GM19023 (cell line): ENCODE data around the gene CCDC7.
"Not testable (repeated sequence)": the region's sequence is repeated elsewhere in the genome, so short reads cannot be mapped to it uniquely, and the experiment has no call there.

Experiments used
- ATAC-seq: cut with Tn5 transposase; IDR thresholded peaks from one replicate; pipeline ENCODE4 v1.9.1; 2021; ENCODE audit warnings: mild to moderate bottlenecking, moderate library complexity; ENCODE audit not compliant: unreplicated experiment

The CCDC7 gene

DNA sequence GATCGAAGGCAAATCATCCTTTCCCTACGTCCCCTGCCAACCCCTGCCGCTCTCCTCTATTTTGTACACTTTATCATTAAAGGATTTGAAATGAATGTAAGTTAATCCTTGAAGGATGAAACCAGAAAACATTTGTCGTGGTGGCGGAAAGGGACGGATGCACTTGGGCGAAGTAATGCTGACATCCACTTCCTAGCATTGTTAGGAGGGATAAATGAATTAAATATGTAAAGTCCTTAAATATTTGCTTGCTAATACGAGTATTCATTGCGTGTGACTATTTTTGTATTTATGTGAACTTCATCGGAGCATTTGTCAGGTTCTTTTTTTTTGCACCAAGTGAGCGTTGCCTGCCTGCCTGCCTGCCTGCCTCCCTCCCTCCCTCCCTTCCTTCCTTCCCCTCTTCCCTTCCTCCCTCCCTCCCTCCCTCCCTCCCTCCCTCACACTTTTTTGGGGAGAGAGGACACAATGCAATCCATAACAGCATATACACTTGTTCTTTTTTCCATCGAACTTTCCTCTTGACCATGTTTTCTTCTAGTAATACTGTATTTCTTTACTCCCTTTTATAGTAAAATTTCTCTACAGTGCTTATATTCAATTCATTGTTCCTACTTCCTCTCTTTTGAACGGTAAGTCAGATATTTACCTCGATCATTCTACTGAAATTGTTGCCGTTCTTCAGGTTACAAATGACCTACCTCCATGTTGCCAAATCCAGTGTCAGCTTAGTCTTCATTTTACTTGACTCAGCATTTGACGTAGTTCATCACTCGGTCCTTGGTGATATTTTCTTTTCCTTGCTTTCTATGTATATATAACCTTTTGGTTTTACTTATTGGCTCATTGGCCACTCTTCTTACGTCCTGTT lies 831 bp downstream of the CCDC7 start:
- ATAC-seq, result peak; percentile 3

DNA sequence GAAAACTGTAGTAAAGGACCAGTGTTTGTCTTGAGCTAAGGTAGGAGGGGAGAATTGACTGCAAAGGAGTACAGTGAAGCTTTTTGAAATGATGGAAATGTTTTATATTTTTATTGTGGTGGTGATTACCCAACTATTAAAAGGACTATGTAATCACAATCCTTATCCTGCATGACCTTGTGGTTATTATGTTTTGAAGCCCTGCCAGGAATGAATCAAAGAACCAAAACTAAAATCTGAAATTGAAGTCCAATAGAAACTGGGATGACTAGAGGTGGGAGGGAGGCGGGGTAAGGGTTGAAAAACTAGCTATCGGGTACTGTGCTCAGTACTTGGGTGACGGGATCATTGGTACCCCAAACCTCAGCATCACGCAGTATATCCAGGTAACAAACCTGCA lies 8.2 kb downstream of the CCDC7 start:
- no peak for ATAC-seq

DNA sequence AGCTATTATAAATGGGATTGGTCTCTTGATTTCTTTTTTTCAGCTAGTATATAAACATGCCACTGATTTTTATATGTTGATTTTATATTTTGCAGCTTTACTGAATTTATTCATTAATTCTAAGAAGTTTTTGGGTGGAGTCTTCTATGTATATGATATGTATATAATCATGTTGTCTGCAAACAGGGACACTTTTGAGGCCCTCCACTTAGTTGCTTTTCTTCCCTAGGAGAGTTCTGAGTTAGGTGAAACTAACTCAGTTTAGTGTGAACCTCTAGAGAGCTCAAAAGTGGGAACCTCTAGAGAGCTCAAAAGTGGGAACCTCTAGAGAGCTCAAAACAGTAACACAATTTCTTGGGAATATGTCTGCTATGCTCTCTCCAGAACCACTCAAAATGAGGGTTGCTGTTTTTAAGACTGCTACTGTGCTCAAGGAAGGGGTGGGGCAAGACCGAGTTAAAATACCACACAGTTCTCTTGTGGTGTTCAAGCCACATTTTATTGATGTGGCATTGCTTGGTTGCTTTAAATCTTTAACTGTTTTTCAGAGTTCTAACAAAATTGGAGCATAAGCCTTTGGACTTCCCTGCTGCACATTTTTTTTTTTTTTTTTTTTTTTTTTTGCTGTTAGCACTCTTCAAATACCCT lies 13.2 kb downstream of the CCDC7 start:
- no peak for ATAC-seq

DNA sequence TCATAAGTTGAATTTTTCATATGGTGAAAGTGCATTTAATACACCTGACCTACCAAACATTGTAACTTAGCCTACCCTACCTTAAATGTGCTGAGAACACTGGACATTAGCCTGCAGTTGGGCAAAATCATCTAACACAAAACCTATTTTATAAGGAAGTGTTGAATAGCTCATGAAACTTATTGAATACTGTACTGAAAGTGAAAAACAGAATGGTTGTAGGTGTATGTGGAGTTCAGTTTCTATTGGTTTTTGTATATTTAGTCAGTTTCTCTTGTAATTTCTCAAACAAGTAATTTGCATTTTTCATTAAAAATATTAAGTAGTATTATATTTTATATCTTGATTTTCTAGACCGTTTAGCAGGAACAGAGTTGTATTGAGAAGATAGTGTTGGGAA lies 15.3 kb downstream of the CCDC7 start:
- ATAC-seq, result no peak

DNA sequence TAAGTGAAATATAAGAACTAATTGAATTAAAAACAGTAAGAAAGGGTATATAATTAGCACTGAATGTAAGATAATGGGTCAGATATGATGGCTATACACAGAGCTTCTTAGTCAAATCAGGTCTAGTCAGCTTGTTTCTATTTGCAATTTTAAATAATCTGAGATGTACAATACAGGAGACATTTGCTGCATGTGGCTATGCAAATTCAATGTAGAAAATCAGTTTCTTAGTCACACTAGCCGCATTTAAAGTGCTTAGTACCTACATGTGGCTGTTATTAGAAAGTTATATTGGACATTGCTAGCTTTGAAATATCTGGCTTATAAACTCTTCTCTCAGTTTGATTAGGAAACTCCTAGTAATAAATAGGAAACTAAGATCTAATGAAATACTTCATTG lies 25.3 kb downstream of the CCDC7 start:
- ATAC-seq, result no peak

DNA sequence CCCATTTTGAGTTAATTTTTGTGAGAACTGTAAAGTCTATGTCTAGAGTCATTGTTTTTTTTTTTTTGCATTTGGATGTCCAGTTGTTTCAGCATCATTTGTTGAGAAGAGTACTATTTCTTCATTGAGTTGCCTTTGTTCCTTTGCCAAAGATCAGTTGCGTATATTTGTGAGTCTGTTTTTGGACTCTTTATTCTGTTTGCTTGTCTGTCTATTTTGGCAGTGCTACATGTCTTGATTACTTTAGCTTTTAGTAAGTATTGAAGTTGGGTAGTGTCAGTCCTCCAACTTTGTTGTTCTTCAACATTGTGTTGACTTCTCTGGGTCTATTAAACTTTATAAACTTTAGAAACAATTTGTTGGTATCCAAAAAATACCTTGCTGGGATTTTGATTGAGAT lies 31.6 kb downstream of the CCDC7 start:
- ATAC-seq, result no peak

DNA sequence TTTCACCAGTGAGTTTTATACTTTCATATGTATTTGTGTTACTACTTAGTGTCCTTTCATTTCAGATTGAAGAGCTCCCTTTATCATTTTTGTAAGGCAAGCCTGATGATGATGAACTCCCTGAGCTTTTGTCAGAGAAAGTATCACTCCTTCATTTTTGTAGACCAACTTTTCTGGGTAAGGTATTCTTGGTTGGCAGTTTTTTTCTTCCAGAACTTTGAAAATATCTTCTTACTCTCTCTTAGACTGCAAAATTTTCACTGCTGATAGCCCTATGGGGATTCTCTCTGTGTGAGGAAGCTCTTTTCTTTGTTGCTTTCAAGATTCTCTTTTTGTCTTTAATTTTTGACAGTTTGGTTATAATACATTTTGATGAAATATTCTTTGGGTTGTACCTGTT lies 35.7 kb downstream of the CCDC7 start:
- no peak for ATAC-seq

DNA sequence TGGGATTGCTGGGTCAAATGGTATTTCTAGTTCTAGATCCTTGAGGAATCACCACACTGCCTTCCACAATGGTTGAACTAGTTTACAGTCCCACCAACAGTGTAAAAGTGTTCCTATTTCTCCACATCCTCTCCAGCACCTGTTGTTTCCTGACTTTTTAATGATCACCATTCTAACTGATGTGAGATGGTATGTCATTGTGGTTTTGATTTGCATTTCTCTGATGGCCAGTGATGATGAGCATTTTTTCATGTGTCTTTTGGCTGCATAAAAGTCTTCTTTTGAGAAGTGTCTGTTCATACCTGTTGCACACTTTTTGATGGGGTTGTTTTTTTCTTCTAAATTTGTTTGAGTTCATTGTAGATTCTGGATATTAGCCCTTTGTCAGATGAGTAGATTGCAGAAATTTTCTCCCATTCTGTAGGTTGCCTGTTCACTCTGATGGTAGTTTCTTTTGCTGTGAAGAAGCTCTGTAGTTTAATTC lies 37.1 kb downstream of the CCDC7 start:
- not testable (repeated sequence) for ATAC-seq

DNA sequence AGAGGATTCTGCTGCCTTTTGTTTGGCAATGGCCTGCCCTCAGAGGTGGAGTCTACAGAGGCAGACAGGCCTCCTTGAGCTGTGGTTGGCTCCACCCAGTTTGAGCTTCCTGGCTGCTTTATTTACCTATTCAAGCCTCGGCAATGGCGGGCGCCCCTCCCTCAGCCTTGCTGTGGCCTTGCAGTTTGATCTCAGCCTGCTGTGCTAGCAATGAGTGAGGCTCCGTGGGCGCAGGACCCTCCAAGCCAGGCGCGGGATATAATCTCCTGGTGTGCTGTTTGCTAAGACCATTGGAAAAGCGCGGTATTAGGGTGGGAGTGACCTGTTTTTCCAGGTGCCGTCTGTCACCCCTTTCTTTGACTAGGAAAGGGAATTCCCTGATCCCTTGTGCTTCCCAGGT lies 42.1 kb downstream of the CCDC7 start:
- not testable (repeated sequence) for ATAC-seq

DNA sequence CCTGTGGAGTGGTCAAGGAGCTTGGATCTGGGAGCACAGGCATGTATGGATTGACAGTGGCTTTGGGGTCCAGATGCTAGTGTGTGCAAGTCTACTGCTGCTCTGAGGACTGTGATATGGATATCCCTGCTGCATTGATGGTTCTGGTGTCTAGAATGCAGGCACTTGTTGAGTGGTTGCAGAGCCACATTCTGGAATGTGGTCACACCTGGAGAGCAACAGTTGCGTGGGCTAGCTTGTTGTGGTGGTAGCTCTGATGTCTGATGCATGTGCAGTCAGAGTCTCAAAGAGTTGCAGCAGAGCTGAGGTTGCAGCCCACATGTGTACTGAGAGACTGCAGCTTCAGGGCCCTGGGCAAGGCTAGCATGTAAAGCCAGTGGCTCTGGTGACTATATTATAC lies 43.2 kb downstream of the CCDC7 start:
- no peak for ATAC-seq

DNA sequence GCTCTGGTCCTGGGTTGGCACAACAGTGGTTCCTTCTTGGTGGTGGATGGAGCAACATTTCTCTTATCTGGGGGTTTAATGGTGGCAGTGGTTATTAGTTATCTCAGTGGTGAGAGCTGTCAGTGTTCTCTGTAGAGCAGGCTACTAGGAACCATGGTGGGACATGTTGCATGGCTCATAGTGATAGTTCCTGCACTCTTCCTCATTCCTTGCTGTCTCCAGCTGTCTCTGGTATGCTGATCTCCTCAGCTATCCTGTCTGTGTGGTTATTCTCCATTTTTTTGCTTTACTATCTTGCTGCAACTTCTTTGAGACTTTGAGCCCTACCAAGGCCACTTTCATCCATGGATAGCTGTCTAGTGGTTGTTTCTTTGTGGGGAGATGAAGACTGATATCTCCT lies 44.0 kb downstream of the CCDC7 start:
- no peak for ATAC-seq

DNA sequence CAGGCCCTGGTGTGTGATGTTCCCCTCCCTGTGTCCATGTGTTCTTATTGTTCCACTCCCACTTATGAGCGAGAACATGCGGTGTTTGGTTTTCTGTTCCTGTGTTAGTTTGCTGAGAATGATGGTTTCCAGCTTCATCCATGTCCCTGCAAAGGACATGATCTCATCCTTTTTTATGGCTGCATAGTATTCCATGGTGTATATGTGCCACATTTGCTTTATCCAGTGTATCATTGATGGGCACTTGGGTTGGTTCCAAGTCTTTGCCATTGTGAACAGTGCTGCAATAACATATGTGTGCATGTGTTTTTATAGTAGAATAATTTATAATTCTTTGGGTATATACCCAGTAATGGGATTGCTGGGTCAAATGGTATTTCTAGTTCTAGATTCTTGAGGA lies 48.6 kb downstream of the CCDC7 start:
- ATAC-seq, result not testable (repeated sequence)

DNA sequence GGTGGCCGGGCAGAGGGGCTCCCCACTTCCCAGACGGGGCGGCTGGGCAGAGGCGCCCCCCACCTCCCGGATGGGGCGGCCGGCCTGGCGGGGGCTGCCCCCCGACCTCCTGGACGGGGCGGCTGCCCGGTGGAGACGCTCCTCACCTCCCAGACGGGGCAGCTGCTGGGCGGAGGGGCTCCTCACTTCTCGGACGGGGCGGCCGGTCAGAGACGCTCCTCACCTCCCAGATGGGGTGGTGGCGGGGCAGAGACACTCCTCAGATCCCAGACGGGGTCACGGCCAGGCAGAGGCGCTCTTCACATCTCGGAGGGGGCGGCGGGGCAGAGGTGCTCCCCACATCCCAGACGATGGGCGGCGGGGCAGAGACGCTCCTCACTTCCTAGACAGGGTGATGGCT lies 54.2 kb downstream of the CCDC7 start:
- not testable (repeated sequence) for ATAC-seq

DNA sequence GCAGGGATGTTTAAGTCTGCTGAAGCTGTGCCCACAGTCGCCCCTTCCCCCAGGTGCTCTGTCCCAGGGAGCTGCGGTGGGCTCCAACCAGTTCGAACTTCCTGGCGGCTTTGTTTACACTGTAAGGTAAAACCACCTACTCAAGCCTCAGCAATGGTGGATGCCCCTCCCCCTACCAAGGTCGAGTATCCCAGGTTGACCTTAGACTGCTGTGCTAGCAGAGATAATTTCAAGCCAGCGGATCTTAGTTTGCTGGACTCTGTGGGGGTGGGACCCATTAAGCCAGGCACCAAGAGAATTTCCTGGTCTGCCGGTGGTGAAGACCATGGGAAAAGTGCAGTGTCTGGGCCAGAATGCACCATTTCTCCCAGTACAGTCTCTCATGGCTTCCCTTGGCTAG lies 56.0 kb downstream of the CCDC7 start:
- no peak for ATAC-seq

DNA sequence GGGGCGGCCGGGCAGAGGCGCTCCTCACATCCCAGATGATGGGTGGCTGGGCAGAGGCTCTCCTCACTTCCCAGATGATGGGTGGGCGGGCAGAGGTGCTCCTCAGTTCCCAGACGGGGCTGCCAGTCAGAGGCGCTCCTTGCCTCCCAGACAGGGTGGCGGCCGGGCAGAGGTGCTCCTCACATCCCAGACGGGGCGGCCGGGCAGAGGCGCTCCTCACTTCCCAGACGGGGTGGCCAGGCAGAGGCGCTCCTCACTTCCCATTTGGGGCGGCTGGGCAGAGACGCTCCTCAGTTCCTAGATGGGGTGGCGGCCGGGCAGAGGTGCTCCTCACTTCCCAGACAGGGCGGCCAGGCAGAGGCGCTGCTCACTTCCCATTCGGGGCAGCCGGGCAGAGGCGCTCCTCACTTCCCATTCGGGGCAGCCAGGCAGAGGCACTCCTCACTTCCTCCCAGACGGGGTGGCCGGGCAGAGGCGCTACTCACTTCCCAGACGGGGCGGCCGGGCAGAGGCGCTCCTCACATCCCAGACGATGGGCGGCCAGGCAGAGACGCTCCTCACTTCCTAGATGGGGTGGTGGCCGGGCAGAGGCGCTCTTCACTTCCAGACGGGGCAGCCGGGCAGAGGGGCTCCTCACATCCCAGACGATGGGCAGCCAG lies 60.0 kb downstream of the CCDC7 start:
- ATAC-seq, result not testable (repeated sequence)

DNA sequence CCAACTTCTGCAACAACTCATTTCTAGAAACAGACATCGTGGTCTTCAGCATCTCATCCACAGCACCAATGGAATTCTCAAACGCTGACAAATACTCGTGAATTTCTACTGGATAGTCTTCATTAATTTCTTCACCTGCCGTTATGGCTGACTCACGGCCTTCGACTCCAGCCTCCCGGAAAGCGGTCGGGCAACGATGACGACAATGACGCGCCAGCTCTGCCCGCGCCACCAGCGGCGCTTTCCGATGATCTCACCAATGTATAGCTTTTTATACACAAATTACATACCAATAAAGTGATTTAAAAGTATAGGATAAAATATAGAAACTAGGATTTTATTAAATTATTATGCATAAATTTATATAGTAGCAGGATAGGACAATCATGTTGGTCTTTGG lies 65.7 kb downstream of the CCDC7 start:
- no peak for ATAC-seq

DNA sequence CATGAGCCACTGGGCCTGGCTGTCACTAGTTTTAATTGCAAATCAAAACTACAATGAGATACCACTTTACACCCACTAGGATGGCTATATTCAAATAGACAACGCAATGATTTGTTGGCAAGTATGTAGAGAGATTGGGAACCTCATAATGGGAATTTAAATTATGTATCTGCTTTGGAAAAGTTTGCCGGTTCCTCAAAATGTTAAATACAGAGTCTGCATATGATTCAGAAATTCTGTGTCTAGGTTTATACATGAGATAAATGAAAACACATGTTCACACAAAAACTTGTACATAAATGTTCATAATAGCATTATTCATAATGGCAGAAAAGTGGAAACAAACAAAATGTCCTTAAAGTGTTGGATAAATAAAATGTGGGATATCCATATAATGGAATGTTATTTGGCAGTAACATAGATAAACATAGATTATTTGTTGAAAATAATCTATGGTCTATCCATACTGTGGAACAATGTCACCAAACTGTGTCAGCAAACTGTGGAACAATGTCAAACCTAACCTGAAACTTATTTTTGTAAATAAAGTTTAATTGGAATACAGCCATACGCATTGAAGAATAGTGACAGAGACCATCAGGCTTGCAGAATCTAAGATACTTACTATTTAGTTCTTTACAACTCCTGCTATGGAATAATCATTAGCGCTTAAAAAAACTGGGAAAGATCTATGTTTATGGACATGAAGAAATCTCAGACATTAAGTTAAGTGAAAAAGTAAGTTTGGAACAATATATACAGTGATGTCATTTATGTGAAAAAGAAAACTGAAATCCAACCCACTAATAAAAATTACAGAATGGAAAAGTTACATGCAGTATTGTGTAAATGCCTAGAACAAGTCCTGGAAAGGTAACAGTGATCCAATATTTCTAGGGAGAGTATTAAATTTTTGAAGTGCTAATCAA lies 70.9 kb downstream of the CCDC7 start:
- ATAC-seq, result no peak

DNA sequence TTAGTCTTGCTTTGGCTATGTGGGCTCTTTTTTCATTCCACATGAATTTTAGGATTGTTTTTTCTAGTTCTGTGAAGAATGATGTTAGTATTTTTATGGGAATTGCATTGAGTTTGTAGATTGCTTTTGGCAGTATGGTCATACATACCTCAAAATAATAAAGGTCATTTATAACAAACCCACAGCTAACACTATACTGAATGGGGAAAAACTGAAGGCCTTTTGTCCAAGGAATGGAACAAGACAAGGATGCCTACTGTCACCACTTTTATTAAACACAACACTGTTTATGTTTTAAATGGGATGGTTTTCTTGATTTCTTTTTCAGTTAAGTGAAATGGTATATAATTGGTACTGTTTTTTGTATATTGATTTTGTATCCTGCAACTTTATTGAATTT lies 84.3 kb downstream of the CCDC7 start:
- ATAC-seq, result no peak

DNA sequence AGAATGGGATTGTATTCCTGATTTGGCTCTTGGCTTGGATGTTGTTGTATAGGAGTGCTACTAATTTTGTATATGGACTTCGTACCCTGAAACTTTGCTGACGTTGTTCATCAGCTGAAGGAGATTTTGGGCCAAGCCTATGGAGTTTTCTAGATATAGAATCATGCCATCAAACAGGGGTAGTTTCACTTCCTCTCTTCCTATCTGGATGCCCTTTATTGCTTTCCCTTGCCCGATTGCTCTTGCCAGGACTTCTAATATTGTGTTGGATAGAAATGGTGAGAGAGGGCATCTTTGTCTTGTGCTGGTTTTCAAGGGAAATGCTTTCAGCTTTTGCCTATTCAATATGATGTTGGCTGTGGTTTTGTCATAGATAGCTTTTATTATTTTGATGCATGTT lies 92.3 kb downstream of the CCDC7 start:
- ATAC-seq, result no peak

DNA sequence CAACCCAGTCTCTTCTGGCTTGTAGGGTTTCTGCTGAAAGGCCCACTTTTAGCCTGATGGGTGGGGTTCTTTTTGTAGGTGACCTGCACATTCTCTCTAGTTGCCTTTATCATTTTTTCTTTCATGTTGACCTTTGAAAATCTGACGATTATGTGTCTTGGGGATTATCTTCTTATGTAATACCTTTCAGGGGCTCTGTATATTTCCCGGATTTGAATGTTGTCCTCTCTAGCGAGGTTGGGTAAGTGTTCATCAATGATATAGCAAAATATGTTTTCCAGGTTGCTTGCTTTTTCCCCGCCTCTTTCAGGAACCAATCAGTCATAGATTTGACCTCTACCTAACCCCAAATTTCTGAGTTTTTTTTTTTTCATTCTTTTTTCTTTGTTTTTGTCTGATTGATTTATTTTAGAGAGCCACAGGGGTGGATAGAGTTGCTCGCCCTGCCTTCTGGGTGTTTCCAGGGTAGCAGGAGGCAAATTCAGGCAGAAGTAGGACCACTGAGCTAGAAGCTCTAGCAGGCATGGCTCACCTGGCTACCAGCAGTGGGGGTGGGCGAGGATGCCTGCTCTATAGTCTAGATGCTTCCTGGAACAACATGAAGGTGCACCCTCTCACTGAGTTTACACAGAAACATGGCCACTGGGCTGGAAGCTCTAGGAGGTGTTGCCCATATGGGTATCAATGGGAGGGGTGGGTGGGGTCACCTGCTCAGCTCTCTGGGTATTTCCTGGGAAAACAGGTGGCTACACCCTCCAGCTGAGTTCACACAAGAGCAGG lies 94.9 kb downstream of the CCDC7 start:
- ATAC-seq, result no peak
